SK-N-MC (cell line): ENCODE data around the gene PIK3C3.

ENCODE experiments used
- EZH2 ChIP-seq: fragments of 200-600 bp; sonication (generic); IDR thresholded peaks from one replicate; pipeline ENCODE4 v1.6.1; 2017; ENCODE audit warnings: antibody characterized with exemption
- FOXP2 ChIP-seq: optimal IDR thresholded peaks from 2 replicates; pipeline ENCODE3; 2011; ENCODE audit warnings: mild to moderate bottlenecking, moderate library complexity; ENCODE audit not compliant: insufficient read depth; ENCODE audit errors: extremely low read length, control extremely low read depth
- POLR2AphosphoS5 ChIP-seq: IDR thresholded peaks from 2 replicates; pipeline ENCODE4 v1.6.1; 2012; ENCODE audit warnings: mild to moderate bottlenecking, low read depth, low read length, borderline replicate concordance

- TF ChIP-seq EZH2 = no peak
- TF ChIP-seq POLR2AphosphoS5 = no peak
- no peak for TF ChIP-seq FOXP2
Observed at GRCh38 chr18:42086288-42086687, 131.3 kb downstream of the PIK3C3 start.
